Fibroblast of mammary gland (primary cell): ENCODE data around the gene USP21.

Source experiments
- DNase-seq: peaks from one replicate; pipeline ENCODE4 v3.0.0-alpha.2; 2010; ENCODE audit warnings: low read depth
- H3K4me3 ChIP-seq: 2 replicates; pipeline ENCODE4 v1.5.1; 2011; ENCODE audit warnings: low read depth, mild to moderate bottlenecking, low read length, moderate library complexity; ENCODE audit not compliant: control insufficient read depth
- TF ChIP-seq, protein P1 (sequence below): conservative IDR thresholded peaks from 2 replicates; pipeline ENCODE4 v1.5.1; 2011; ENCODE audit warnings: low read depth, low read length, inconsistent platforms; ENCODE audit not compliant: control insufficient read depth, insufficient read depth

Gene USP21

DNA sequence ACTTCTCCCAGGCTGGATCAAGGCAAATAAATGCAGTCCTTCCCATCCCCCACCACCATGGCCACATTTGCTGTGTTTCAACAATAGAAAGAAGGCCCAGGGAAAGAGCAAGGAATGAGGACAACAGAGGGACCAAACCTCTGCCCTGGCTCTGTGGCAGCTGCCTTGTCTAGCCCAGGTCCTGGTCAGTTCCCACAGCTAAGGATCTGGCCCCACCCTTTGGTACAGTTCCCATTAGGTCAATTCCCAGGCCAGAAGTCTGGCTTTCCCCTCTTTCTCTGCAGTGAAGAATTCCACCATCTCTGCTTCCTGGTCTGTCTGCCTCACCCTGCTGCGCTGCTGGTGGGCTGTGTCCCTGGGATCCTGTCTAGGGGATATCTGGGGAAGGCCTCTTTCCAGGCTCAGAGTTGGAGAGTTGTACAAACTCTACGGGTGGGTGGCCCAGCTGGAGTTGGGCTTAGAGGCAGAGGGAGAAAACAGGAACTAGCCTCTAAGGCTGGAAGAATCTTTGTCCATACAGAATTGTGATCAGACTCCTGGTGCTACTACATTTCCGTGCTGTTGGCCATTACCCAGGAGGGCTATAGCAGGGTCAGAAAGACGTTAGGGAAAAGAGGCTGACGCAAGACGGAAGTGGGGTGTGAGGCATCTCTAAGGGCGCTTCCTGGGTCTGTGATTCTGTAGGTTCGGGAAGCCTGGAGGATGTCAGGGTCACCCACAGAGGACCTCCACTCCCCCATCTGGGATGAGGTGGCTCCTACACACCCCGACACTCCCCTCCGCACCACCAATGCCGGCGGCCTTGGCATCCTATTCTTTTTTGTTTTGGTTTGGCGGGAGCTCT lies 41.9 kb downstream of the USP21 start:
- peak; percentile 97 for DNase-seq
- H3K4me3 ChIP-seq: peak overlapping the region; percentile 98
- TF ChIP-seq, protein P1, sequence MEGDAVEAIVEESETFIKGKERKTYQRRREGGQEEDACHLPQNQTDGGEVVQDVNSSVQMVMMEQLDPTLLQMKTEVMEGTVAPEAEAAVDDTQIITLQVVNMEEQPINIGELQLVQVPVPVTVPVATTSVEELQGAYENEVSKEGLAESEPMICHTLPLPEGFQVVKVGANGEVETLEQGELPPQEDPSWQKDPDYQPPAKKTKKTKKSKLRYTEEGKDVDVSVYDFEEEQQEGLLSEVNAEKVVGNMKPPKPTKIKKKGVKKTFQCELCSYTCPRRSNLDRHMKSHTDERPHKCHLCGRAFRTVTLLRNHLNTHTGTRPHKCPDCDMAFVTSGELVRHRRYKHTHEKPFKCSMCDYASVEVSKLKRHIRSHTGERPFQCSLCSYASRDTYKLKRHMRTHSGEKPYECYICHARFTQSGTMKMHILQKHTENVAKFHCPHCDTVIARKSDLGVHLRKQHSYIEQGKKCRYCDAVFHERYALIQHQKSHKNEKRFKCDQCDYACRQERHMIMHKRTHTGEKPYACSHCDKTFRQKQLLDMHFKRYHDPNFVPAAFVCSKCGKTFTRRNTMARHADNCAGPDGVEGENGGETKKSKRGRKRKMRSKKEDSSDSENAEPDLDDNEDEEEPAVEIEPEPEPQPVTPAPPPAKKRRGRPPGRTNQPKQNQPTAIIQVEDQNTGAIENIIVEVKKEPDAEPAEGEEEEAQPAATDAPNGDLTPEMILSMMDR: no peak

DNA sequence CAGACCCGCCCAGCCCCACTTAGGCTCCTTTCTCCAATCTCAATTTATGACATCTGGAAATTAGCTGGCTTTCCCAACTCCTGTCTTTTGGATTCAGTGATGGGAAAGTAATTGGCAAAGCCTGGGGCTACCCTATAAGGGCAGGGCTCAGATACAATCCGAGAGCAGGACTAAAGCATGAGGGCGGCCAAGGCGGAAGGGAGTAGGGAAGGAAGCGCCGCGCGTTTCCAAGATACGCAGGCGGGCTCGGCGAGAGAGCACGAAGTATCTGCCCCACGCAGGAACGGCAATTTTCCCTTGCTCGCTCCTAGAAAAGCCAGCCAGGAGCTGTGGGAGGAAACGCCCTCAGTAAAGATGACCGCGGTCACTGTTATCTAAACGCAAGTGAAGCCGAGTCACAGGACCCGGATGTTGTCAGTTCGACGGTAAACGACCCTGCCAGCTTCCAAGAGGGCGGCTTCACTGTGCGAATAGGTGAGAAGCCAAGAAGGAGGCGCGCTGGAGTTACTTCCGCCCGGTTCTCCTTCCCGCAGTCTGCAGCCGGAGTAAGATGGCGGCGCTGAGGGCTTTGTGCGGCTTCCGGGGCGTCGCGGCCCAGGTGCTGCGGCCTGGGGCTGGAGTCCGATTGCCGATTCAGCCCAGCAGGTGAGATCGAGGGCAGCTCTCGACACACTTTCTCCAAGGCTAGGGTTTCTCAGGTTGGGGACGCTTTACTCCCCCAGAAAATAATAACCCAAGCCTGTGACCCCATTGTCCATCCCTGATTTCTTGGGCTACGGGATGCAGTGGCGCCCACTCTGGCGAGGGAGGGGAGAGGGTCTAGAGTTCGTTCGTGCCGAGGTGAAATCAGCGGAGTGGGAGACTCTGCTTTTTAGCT lies 42.8 kb downstream of the USP21 start, which contains the start of gene NDUFS2:
TSS of gene NDUFS2 (plus strand) at position 532 of the 877 bp plus-strand sequence. CDS start at position 551, 19 bp downstream.
- TF ChIP-seq, protein P1: peak; percentile 8
- H3K4me3 ChIP-seq: peak within 1 kb of the TSS; percentile 98
- DNase-seq: peak; percentile 99

DNA sequence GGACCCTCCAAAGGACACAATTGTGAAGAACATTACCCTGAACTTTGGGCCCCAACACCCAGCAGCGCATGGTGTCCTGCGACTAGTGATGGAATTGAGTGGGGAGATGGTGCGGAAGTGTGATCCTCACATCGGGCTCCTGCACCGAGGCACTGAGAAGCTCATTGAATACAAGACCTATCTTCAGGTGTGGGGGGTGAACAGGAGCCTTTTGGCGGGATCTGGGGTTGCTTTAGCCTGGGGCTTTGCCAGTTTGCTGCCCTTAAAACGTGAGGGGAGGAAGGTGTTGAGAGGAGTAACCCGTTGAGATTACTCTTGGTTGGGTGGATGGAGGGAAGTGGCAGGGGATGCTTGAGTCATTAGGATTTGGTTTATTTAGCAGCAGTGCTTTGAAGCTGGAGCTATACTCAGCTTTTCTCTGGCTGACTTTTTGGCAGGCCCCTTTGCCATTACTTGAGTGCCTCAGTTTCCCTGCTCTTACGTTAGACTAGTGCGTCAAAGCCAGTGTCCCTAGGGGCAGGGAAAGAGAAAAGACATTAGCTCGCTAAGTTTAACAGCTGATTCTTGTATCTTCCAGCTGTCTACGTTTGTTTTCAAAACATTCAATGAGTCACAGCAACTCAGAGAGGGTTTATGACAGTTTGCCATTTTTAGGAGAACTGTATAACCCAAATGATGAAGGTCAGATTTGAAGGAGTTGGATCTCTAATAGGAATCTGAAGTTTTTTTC lies 47.3 kb downstream of the USP21 start:
- peak; percentile 83 for DNase-seq
- H3K4me3 ChIP-seq: no peak overlapping the region
- TF ChIP-seq, protein P1: no peak

DNA sequence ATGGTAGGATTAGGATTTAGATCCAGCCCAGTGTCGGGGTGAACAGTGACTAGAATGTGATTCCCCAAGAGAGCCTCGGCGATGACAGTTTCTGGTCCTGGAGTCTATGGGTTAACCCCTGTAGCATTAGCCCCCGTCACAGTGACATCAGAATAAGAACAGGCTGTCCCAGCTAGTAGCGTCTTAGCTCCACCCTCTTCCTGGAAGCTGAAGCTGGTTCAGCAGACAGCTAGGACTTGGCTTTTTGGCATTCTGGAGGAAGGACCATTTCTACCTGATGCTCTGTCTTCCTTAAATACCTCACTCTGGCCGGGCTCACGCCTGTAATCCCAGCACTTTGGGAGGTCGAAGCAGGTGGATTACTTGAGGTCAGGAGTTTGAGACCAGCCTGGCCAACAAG lies 47.9 kb downstream of the USP21 start:
- peak; percentile 89 for DNase-seq

DNA sequence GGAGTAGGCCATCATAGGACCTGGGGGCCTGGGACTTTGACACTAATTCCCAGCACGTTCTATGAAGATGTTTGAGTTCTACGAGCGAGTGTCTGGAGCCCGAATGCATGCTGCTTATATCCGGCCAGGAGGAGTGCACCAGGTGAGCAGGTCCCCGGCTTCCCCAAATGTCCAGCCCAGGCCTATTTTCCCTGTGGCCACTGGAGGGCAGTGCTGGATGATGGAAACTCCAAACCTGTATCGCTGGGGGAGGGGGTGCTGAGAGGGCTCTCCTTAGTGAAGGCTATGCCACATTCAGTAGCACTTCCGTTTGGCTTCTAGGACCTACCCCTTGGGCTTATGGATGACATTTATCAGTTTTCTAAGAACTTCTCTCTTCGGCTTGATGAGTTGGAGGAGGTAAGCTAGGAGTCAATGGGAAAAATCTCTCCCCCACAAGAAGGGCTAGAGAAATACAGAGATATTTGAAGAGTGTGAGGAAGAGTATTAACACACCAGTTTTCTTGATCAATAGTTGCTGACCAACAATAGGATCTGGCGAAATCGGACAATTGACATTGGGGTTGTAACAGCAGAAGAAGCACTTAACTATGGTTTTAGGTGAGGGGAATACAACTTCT lies 50.6 kb downstream of the USP21 start:
- DNase-seq: peak; percentile 75
- no peak overlapping the region for H3K4me3 ChIP-seq
- TF ChIP-seq, protein P1: peak; percentile 92

More for the DNA sequence above, 47.9 kb downstream of the USP21 start:
- TF ChIP-seq, protein P1: no peak
- H3K4me3 ChIP-seq: no peak overlapping the region

DNA sequence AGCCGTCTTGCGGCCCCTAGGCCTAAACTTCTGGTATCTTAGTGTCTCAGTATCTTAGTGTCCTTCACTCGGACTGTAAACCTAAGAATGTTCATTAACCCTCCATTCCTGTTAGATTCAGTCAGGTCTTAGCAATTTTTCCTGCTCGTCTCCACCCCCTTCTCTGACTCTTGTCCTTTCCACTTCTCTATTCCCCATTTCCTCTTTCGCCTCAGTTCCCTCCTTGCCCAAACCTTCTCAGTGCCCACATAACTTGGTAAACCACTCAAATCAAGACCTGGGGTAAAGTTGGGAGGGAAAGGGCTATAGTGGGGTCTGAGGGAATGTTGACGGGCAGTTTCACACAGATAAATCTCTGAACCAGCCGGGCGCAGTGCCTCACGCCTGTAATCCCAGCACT lies 55.1 kb downstream of the USP21 start:
- TF ChIP-seq, protein P1: no peak

More for the DNA sequence above, 55.1 kb downstream of the USP21 start:
- no peak for DNase-seq
- no peak overlapping the region for H3K4me3 ChIP-seq
